Subcutaneous adipose tissue (tissue), 4 donors: Measurements from ENCODE around the gene TRMU. TPM values are rescaled to one million over a fixed set of nuclear protein-coding genes. Genes with fewer than 3 reads are reported as not detected.

Experiments used
- total RNA-seq, 4 donors: library from RNA; depleted of rRNA; stranded (reverse); fragments of >200 nt; gene quantifications; one replicate each; pipeline ENCODE4 v1.1.0, GENCODE V29; 2016
- TF ChIP-seq, protein P1 (sequence below): fragments of 450-650 bp; IDR thresholded peaks from one replicate; pipeline ENCODE4 v1.5.1; 2016; ENCODE audit warnings: low read depth, mild to moderate bottlenecking, control low read depth, antibody characterized with exemption, moderate library complexity

Gene TRMU
- total RNA-seq, 4 donors from 2014 or later, result 28.7 to 49.0 (median 31.3) TPM

DNA sequence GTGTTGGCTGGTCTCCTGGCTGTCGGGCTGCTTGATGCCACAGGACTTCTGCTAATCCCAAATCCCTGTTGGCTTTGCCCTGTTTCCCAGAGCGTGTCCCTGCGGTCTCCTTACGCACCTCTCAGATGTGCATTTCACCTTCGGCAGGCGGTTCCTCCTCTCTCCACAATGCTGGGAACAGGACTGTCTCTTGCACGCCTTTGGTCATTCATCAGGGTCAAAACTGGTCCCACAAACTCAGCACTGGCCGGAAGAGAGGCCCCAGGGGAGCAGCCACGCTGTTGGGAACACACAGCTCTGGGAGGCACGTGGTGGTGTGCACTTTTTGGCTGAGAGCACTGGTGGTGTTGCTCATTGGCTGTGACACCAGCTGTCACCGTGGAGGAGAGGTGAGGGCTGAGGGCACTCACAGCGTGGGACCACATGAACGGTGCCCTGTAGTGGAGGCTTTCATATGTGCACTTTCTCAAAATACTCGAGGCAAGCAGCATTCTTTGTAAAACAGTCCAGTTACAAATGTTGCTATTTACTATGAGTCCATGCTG lies 15.3 kb upstream of the TRMU start:
- TF ChIP-seq, protein P1, sequence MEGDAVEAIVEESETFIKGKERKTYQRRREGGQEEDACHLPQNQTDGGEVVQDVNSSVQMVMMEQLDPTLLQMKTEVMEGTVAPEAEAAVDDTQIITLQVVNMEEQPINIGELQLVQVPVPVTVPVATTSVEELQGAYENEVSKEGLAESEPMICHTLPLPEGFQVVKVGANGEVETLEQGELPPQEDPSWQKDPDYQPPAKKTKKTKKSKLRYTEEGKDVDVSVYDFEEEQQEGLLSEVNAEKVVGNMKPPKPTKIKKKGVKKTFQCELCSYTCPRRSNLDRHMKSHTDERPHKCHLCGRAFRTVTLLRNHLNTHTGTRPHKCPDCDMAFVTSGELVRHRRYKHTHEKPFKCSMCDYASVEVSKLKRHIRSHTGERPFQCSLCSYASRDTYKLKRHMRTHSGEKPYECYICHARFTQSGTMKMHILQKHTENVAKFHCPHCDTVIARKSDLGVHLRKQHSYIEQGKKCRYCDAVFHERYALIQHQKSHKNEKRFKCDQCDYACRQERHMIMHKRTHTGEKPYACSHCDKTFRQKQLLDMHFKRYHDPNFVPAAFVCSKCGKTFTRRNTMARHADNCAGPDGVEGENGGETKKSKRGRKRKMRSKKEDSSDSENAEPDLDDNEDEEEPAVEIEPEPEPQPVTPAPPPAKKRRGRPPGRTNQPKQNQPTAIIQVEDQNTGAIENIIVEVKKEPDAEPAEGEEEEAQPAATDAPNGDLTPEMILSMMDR, result no peak

DNA sequence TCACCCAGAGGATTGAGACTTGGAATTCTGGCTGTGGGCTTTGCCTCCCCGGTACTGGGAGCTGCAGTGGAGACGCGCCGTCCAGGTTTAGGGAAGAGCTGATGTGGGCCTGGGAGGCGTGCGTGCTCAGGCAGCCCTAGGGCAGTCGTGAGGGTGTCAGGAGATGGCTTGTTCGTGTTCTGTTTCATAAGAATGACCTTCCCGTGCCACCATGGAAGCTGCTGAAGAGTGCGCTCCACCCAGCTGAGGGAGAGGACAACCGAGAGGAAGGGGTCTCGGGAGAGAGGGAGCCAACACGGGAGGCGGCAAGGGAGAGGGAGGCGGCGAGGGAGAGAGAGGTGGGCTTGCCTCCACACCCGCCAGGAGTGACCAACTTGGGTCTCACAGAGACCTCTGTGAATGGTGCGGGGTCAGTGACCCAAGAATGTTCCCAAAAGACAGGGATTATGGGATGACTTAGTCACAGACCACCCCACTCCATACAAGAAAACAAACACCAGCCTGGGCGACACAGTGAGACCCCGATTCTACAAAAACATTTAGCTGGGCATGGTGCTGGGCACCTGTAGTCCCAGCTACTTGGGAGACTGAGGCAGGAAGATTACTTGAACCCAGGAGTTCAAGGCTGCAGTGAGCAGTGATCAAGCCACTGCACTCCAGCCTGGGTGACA lies 14.7 kb upstream of the TRMU start:
- TF ChIP-seq, protein P1, result no peak

DNA sequence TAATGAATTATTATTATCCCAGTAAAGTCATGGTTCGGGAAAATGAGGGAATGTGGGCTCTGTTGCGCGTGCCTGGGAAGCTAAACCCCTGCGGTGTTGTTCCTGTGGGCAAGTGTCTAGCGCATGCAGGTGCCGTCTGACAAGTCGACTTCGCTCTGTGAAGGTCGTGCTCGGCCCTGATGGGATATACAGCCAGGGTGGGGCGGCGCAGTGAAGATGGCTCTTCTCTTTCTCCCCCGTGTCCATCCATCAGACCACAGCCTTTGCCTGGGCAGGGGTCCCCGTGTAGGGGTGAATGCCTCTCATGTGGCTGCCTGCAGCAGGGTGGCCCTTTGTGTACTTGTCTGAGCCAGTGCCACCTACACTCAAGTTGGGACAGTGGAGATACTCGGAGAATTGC lies 12.8 kb upstream of the TRMU start:
- TF ChIP-seq, protein P1, result no peak

DNA sequence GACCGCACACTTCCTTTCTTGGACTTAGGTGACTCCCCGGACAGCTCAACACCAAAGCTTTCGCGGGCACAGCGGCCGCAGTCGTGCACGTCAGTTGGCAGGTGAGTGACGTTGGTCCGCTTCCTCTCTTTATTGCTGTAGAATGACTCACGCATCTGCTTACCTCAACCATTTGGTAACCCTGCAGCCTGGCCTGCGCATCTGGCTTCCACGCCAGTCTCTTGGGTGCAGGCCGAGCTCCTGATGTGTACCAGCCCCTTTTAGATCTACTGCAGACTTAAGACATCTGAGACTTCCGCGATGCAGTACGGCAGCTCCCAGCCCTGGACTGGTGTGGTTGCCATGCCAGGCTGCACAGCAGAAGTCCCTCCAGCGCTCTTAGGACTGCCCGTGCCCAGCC lies 12.4 kb upstream of the TRMU start:
- TF ChIP-seq, protein P1, result no peak

DNA sequence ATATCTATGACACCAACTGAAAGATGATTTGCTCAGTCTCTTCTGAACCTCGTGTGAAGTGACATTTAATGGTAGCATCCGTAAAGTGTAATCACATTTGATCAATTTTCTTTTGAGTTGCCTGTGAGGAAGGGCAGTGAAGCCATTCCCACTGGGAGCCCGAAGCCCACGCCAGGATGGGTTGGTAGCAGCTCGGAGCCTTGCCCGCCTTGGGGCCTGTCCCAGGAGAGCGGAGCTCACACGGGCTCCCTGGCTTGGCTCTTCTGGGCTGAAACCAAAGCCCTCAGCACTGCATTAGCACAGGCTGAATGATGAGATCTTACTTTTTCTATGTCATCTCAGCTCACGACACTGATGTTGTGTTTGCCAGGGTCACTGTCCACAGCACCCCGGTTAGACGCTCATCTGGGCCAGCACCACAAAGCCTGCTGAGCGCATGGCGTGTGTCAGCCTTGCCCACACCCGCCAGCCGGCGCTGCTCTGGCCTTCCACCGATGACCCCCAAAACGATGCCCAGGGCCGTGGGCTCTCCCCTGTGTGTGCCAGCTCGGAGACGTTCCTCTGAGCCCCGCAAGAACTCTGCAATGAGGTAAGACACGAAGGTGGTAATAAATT lies 9.3 kb upstream of the TRMU start:
- TF ChIP-seq, protein P1, result no peak

DNA sequence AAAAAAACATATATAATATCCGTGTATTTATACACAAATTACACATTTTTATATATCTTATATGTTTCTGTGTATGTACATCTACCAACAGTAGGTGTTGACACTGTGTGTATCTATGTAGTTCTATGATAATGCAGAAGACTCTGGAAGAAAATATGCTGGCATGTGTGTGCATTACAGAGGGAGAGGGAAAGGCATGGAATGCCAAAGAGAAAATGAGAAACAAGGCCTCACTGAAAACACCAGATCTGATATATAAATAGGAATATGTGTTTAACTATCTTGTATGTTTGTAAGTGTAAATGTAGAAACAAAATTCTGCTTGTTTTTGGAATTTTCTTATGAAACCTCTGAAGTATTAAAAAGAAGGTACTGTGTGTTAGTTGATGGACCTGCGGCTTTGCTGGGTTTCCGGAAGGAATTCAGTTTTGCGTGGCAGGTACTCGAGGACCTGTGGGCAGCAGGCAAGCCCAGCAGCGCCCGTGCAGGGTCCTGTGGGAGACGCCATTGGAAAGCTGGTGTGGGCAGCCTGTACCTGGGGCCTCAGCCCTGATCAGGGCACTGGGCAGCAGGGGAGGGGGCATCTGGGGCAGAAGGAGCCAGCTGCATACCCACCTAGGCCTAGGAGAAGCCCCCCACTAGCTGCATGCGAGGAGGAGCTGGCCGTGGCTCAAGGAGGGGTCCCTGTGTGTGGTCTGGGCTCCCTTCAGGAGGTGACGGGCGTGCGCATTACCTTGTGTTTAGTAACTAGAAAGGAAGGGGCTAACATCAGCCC lies 7.6 kb upstream of the TRMU start:
- TF ChIP-seq, protein P1, result no peak

DNA sequence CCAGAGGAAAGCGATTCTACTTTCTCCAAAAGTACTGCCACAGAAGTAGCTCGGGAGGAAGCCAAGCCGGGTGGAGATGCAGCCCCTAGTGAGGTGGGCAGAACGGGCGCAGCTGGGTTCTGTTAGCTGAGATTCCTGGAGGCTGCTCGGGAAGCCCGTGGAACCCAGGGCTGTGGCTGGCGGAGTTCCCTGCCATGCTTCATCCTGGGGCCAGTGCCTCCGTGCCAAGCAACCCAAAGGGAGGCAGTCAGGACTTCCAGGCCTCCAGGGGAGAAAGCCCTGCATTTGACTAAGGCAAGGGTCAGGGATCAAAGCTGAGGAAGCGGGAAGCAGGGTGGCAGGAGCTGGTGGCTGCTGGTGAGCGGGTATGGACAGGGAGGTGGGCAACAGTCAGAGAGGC lies 6.7 kb upstream of the TRMU start:
- TF ChIP-seq, protein P1, result no peak
